ENCODE results near the gene PLPP6.

Gene PLPP6

GRCh38 chr9:4661611-4662010 is 483 bp upstream of the PLPP6 start:
- DNase-seq (ENCODE audit: low read depth in 1 of 2, low spot score in 1 of 2) = no peak

- DNase-seq (ENCODE audit: low read depth in 1 of 2, low spot score in 1 of 2) = no peak
Observed at GRCh38 chr9:4662989-4663792, 1.1 kb downstream of the PLPP6 start.

GRCh38 chr9:4663956-4664355 is 1.9 kb downstream of the PLPP6 start:
- no peak for DNase-seq (ENCODE audit: low read depth in 1 of 2, low spot score in 1 of 2)

GRCh38 chr9:4665357-4665756 is 3.3 kb downstream of the PLPP6 start:
- no peak for DNase-seq (ENCODE audit: low read depth in 1 of 2, low spot score in 1 of 2)

- DNase-seq (ENCODE audit: low read depth in 1 of 2, low spot score in 1 of 2) = peak; percentile 4 to 6
Observed at GRCh38 chr9:4666042-4666699, 4.1 kb downstream of the PLPP6 start, which contains the start of gene SPATA6L. Gene SPATA6L (minus strand): TSS chr9:4666480. CDS start chr9:4666250, 230 bp downstream.

- DNase-seq (ENCODE audit: low read depth in 1 of 2, low spot score in 1 of 2) = no peak
Observed at GRCh38 chr9:4667681-4668080, 5.6 kb downstream of the PLPP6 start.

- no peak for DNase-seq (ENCODE audit: low read depth in 1 of 2, low spot score in 1 of 2)
Observed at GRCh38 chr9:4668604-4669003, 6.5 kb downstream of the PLPP6 start.

GRCh38 chr9:4669890-4670289 is 7.8 kb downstream of the PLPP6 start:
- DNase-seq (ENCODE audit: low read depth in 1 of 2, low spot score in 1 of 2) = no peak

- DNase-seq (ENCODE audit: low read depth in 1 of 2, low spot score in 1 of 2) = no peak
Observed at GRCh38 chr9:4670591-4670990, 8.5 kb downstream of the PLPP6 start.

GRCh38 chr9:4671737-4672136 is 9.6 kb downstream of the PLPP6 start:
- DNase-seq (ENCODE audit: low read depth in 1 of 2, low spot score in 1 of 2) = no peak

GRCh38 chr9:4674783-4675182 is 12.7 kb downstream of the PLPP6 start:
- no peak for DNase-seq (ENCODE audit: low read depth in 1 of 2, low spot score in 1 of 2)

GRCh38 chr9:4677392-4677791 is 15.3 kb downstream of the PLPP6 start:
- no peak for DNase-seq (ENCODE audit: low read depth in 1 of 2, low spot score in 1 of 2)

GRCh38 chr9:4678679-4679267 is 16.7 kb downstream of the PLPP6 start:
- no peak for DNase-seq (ENCODE audit: low read depth in 1 of 2, low spot score in 1 of 2)

GRCh38 chr9:4679268-4680172 is 17.4 kb downstream of the PLPP6 start, which contains the start of gene CDC37L1:
Gene CDC37L1 (plus strand): TSS chr9:4679569. CDS start chr9:4679768, 199 bp downstream.
- DNase-seq (ENCODE audit: low read depth in 1 of 2, low spot score in 1 of 2) = peak; percentile 98 to 100

- DNase-seq (ENCODE audit: low read depth in 1 of 2, low spot score in 1 of 2) = no peak
Observed at GRCh38 chr9:4680173-4680525, 18.1 kb downstream of the PLPP6 start.

- no peak for DNase-seq (ENCODE audit: low read depth in 1 of 2, low spot score in 1 of 2)
Observed at GRCh38 chr9:4680750-4681149, 18.7 kb downstream of the PLPP6 start.

- no peak for DNase-seq (ENCODE audit: low read depth in 1 of 2, low spot score in 1 of 2)
Observed at GRCh38 chr9:4684820-4685219, 22.7 kb downstream of the PLPP6 start.

GRCh38 chr9:4686112-4686511 is 24.0 kb downstream of the PLPP6 start:
- DNase-seq (ENCODE audit: low read depth in 1 of 2, low spot score in 1 of 2) = no peak

GRCh38 chr9:4686584-4686983 is 24.5 kb downstream of the PLPP6 start:
- DNase-seq (ENCODE audit: low read depth in 1 of 2, low spot score in 1 of 2) = no peak

GRCh38 chr9:4689021-4689420 is 26.9 kb downstream of the PLPP6 start:
- no peak for DNase-seq (ENCODE audit: low read depth in 1 of 2, low spot score in 1 of 2)

GRCh38 chr9:4689687-4690104 is 27.6 kb downstream of the PLPP6 start:
- DNase-seq (ENCODE audit: low read depth in 1 of 2, low spot score in 1 of 2) = no peak
